ENCODE data around the gene RABGAP1L. TPM values are rescaled to one million over a fixed set of nuclear protein-coding genes. Genes with fewer than 3 reads are reported as not detected.

The RABGAP1L gene
- total RNA-seq (2021; fragmentation: NEBNext Ultra II Directional; extraction: Animal tissue kit (Norgen Biotek cat#: 25700)) (156 and 166 TPM in 2 replicates), polyA plus RNA-seq (2011; rRNA removed) (20.8 and 33.3 TPM in 2 replicates), polyA minus RNA-seq (2011; rRNA and poly(A)+ RNA removed) (142 and 144 TPM in 2 replicates)
- polyA plus RNA-seq (2011; cell fraction: cytosol; rRNA removed) = 44.2 TPM
- 20.3 TPM for polyA plus RNA-seq (2011; cell fraction: nucleus; rRNA removed)
- 75.5 to 92.5 TPM (median 87.1 TPM) in 4 replicates for polyA plus RNA-seq (2012, experiment 1 of 2)
- 8.1 TPM for polyA plus RNA-seq (2012, experiment 2 of 2)
- polyA plus RNA-seq (2013, experiment 1 of 2) = 42.4 TPM
- 38.9 TPM for polyA plus RNA-seq (2013, experiment 2 of 2)
- 62.2 TPM for polyA minus RNA-seq (2011; cell fraction: cytosol; rRNA and poly(A)+ RNA removed)
- polyA minus RNA-seq (2011; cell fraction: nucleus; rRNA and poly(A)+ RNA removed) = 131 TPM
- long read RNA-seq, experiment 1, partial matches to known transcripts = 19 of 53 reads
- long read RNA-seq, experiment 1, other reads (novel, unspliced or antisense) = 29 of 53 reads
- long read RNA-seq, experiment 2, partial matches to known transcripts = 10 of 42 reads
- long read RNA-seq, experiment 2, other reads (novel, unspliced or antisense) = 27 of 42 reads

DNA sequence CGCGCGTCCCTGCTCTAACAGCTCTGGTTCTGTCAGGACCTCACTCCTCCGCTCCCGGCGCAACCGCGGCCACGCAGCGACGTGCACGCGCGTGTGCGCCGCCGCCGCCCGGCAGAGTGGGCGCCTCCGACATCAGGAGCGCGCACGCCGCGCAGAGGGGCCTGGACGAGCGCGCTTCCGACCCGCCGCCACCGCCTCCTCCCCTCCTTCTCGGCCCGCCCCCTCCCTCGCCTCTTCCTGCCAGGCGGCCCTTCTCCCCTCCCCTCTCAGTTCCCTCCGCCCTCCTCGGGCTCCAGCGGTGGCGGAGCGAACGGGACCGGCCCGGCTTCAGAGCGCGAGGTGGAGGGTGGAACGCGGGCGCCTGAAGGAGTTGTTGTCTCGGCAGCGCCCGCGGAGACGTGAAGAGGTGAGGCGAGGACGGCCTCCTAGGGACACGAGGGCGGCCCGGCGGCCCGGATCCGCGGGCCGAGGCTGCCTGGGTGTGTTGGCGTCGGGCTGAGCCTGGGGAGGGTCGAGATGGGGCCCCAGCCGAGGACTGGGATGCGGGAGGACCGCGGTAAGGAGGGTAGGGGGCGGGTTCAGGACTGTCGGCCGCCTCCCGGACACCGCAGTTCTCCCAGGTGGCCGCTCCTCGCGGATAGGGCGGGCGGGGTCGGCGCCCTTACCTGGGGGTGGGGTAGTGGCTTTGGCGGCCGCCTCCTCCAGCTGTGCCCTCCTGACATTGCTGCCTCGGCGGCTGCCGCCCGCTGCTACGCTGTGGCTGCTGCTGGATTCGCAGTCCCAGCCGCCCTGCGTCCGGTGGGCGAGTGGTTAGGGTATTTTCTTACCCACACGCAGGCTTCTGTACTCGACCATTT lies at the start of gene RABGAP1L:
TSS of gene RABGAP1L (plus strand) at position 269 of the 857 bp plus-strand sequence.
- no peak within 1 kb of the TSS for H2AK5ac ChIP-seq (ENCODE audit: low read depth, low read length)
- DNase-seq (ENCODE audit: low read depth in 1 of 2, low spot score in 2 of 2) = peak; percentile 74 to 90
- no peak within 1 kb of the TSS for H2BK20ac ChIP-seq (ENCODE audit: low read length)
- peak within 1 kb of the TSS; percentile 78 to 94 (median 86) for H3K4me3 ChIP-seq (ENCODE audit: extremely low read depth in 1 of 4, insufficient read depth in 2 of 4, low read depth in 3 of 4, low read length in 4 of 4)
- H4K20me1 ChIP-seq (replicated peaks in 1 of 2; ENCODE audit: control insufficient read depth in 1 of 2, insufficient read depth in 2 of 2, low read length in 2 of 2) = no peaks in the 10 kb centered on the region
- H3K4me2 ChIP-seq (ENCODE audit: insufficient read depth in 1 of 2, low read depth in 2 of 2, low read length in 2 of 2) = peak within 1 kb of the TSS; percentile 89 to 98
- no peak within 1 kb of the TSS for H3K14ac ChIP-seq (ENCODE audit: insufficient read length)
- H3K4ac ChIP-seq (replicated peaks; ENCODE audit: insufficient read length, low read depth, low read length) = peak within 1 kb of the TSS; percentile 53
- no peak within 1 kb of the TSS for H3K23ac ChIP-seq (ENCODE audit: insufficient read length)
- peaks cover 9% of the 10 kb centered on the region; the same call in 1 of the 2 replicates for H3K23me2 ChIP-seq (ENCODE audit: low read depth, low read length)
- FAIRE-seq = no peak
- H3K9ac ChIP-seq (replicated peaks in 1 of 4; ENCODE audit: extremely low read depth in 1 of 4, low read depth in 3 of 4, low read length in 3 of 4) = peak within 1 kb of the TSS; percentile 80 to 88 (median 82)
- H3K56ac ChIP-seq (replicated peaks; ENCODE audit: insufficient read length, low read depth, low read length) = peak within 1 kb of the TSS; percentile 59
- ChIA-PET POLR2A (ENCODE audit: partially characterized antibody) (interaction anchor here (0.6 to 1.8 kb wide), 3 partner anchors 232 to 293 kb away, joined by 4 to 6 read pairs (median 4); partner anchors contain the start of gene ZBTB37), CTCF (ENCODE audit: partially characterized antibody) (no interaction called here)
- no peaks in the 10 kb centered on the region for H3K36me3 ChIP-seq (ENCODE audit: control insufficient read depth in 2 of 4, insufficient read depth in 4 of 4, low read length in 3 of 4)
- H3K79me2 ChIP-seq (ENCODE audit: control insufficient read depth in 1 of 2, insufficient read depth in 2 of 2, low read length in 2 of 2) = peaks cover 0 to 12% of the 10 kb centered on the region in 2 experiments; a peak in 1 of 4 replicates
- H3K9me3 ChIP-seq (ENCODE audit: insufficient read depth in 2 of 2, low read depth in 1 of 2, low read length in 1 of 2) = no peaks in the 10 kb centered on the region
- H3K79me1 ChIP-seq (ENCODE audit: low read depth, low read length) = no peaks in the 10 kb centered on the region
- H4K91ac ChIP-seq (replicated peaks; ENCODE audit: insufficient read length, low read length) = peak within 1 kb of the TSS; percentile 91
- H3K27ac ChIP-seq (ENCODE audit: low read depth, low read length) = peak within 1 kb of the TSS; percentile 83
- no peak within 1 kb of the TSS for H2BK12ac ChIP-seq (ENCODE audit: low read depth, low read length)
- WGBS, 2 experiments (ENCODE audit: extremely low coverage in 1 of 2, insufficient coverage in 1 of 2, insufficient read length in 1 of 2, insufficient replicate concordance in 2 of 2, low coverage in 1 of 2, low lambda C conversion rate in 2 of 2, missing lambda C conversion rate in 1 of 2) = 1% methylated on average over 39 of the region's 98 CpGs; no CpG with 5 or more reads in 1 of the 2 experiments
- no peak within 1 kb of the TSS for H2BK15ac ChIP-seq (ENCODE audit: low read length)
- H2BK5ac ChIP-seq (ENCODE audit: low read depth, low read length) = peak within 1 kb of the TSS; percentile 89; the same call in 1 of the 2 replicates
- H2BK120ac ChIP-seq (replicated peaks; ENCODE audit: low read depth, low read length) = peak within 1 kb of the TSS; percentile 64
- H3K27me3 ChIP-seq (replicated peaks in 1 of 4; ENCODE audit: control insufficient read depth in 3 of 4, extremely low read depth in 1 of 4, insufficient read depth in 3 of 4, low read length in 3 of 4) = no peaks in the 10 kb centered on the region
- peak within 1 kb of the TSS; percentile 87 for H4K5ac ChIP-seq (ENCODE audit: insufficient read length, low read depth, low read length)
- peak within 1 kb of the TSS; percentile 73 for H2AFZ ChIP-seq (ENCODE audit: low read length)
- peak within 1 kb of the TSS; percentile 91 for H4K8ac ChIP-seq (ENCODE audit: extremely low read depth, insufficient read depth, low read length)
- H3K18ac ChIP-seq (ENCODE audit: extremely low read depth, low read length) = peak within 1 kb of the TSS; percentile 68
- peaks cover 0 to 5% (median 4%) of the 10 kb centered on the region in 4 experiments; a peak in 4 of 7 replicates for H3K4me1 ChIP-seq (replicated peaks in 1 of 4; ENCODE audit: control insufficient read depth in 3 of 4, insufficient read depth in 4 of 4, low read length in 3 of 4)
- TF ChIP-seq BACH1 (IDR thresholded peaks at IDR 0.05; ENCODE audit: low read length) = peak; percentile 96
- no peak for TF ChIP-seq SRF (IDR thresholded peaks at IDR 0.05; ENCODE audit: low read depth, low read length)
- peak; percentile 92 for TF ChIP-seq RBBP5 (IDR thresholded peaks at IDR 0.05; ENCODE audit: borderline replicate concordance, low read depth, low read length)
- no peak; the same call in 1 of the 2 replicates for TF ChIP-seq GTF2F1 (IDR thresholded peaks at IDR 0.05; ENCODE audit: borderline replicate concordance, low read depth, low read length)
- TF ChIP-seq RXRA (IDR thresholded peaks at IDR 0.05; ENCODE audit: insufficient read depth, low read depth, low read length) = no peak
- TF ChIP-seq CTBP2 (IDR thresholded peaks at IDR 0.05; ENCODE audit: borderline replicate concordance, insufficient read depth, insufficient read length, low read length) = no peak
- no peak for TF ChIP-seq CBX5 (IDR thresholded peaks at IDR 0.05; ENCODE audit: low read depth, low read length)
- TF ChIP-seq, protein P1, sequence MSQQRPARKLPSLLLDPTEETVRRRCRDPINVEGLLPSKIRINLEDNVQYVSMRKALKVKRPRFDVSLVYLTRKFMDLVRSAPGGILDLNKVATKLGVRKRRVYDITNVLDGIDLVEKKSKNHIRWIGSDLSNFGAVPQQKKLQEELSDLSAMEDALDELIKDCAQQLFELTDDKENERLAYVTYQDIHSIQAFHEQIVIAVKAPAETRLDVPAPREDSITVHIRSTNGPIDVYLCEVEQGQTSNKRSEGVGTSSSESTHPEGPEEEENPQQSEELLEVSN (IDR thresholded peaks at IDR 0.05) = no peak; the same call in none of the 2 replicates

All from H1 (cell line).